Naive thymus-derived CD8-positive, alpha-beta T cell (primary cell): Measurements from ENCODE around the gene UTP15. TPM values are rescaled to one million over a fixed set of nuclear protein-coding genes. Genes with fewer than 3 reads are reported as not detected.

Experiments
- ATAC-seq, 2 donors: fragments of 150-1000 bp; cut with Tn5 transposase in 1 of 2; sonication (Bioruptor Pico), chemical (Tn5 transposase) in 1 of 2; 1 replicate in 1 of 2; 2 replicates in 1 of 2; pipeline ENCODE4 v1.10.0; 2021; ENCODE audit warnings: mild to moderate bottlenecking in 2 of 2, moderate library complexity in 2 of 2
- POLR2A ChIA-PET: fragments of 350-600 bp; sonication (Branson Sonifier 250); formaldehyde crosslinking; loops from one replicate; lab custom pipeline; 2021; ENCODE audit warnings: antibody characterized with exemption; lab: Charles Lee
- DNase-seq, 10 donors: peaks; one replicate each; pipeline versions ENCODE4 v3.0.0 to v3.0.0-alpha.2; 2020 to 2022
- H3K27ac Mint-ChIP-seq, 10 donors: one replicate each; pipeline ENCODE4 v1.8.0; 2020 to 2022; ENCODE audit warnings: mild to moderate bottlenecking in 10 of 10, mixed read lengths in 10 of 10, moderate library complexity in 4 of 10, inconsistent platforms in 1 of 10
- H3K27me3 Mint-ChIP-seq, 5 donors: one replicate each; pipeline ENCODE4 v1.8.0; 2021 to 2022; ENCODE audit warnings: mixed read lengths in 5 of 5
- H3K36me3 Mint-ChIP-seq, 3 donors: one replicate each; pipeline ENCODE4 v1.8.0; 2020 to 2022; ENCODE audit warnings: mixed read lengths in 3 of 3, mild to moderate bottlenecking in 2 of 3, inconsistent platforms in 1 of 3
- H3K4me1 Mint-ChIP-seq, 4 donors: one replicate each; pipeline ENCODE4 v1.8.0; 2021 to 2022; ENCODE audit warnings: mixed read lengths in 4 of 4
- H3K4me3 Mint-ChIP-seq, 10 donors: one replicate each; pipeline ENCODE4 v1.8.0; 2020 to 2022; ENCODE audit warnings: mild to moderate bottlenecking in 10 of 10, mixed read lengths in 10 of 10, moderate library complexity in 6 of 10, inconsistent platforms in 1 of 10
- H3K9me3 Mint-ChIP-seq, 9 donors: one replicate each; pipeline ENCODE4 v1.8.0; 2020 to 2022; ENCODE audit warnings: mixed read lengths in 9 of 9, mild to moderate bottlenecking in 3 of 9, inconsistent platforms in 1 of 9, moderate library complexity in 1 of 9
- polyA plus RNA-seq, 3 donors: library from polyadenylated mRNA; unstranded; fragments of 300-500 nt; fragmentation: Illumina TruSeq; gene quantifications; one replicate each; pipeline ENCODE4 v1.2.3, GENCODE V29; 2021
- total RNA-seq, 8 experiments: library from RNA in 2 of 8; stranded (reverse) in 2 of 8; gene quantifications; one replicate each; pipeline ENCODE4 v1.2.3 and lab custom pipeline; 2021 to 2026

UTP15 gene
- total and polyA plus RNA-seq, 5 experiments from 2014 or later = 5.3 to 32.9 (median 9.8) TPM

- Mint-ChIP-seq H3K27ac (no peak overlapping the region), H3K9me3 (no peaks in the 10 kb centered on the region)
Observed at GRCh38 chr5:73631500-73631899, 66.0 kb downstream of the UTP15 start.

More at GRCh38 chr5:73631500-73631899, 66.0 kb downstream of the UTP15 start:
- Mint-ChIP-seq H3K4me3 (no peak overlapping the region), H3K27me3 (peaks cover 21 to 40% (median 31%) of the 10 kb centered on the region in 5 donors), H3K4me1 (peaks cover 0 to 2% (median under 1%) of the 10 kb centered on the region in 4 donors), H3K36me3 (no peaks in the 10 kb centered on the region)
- DNase-seq (no peak), ATAC-seq (no peak)
- POLR2A ChIA-PET = no interaction called here

Other genes starting within 250 kb of the UTP15 start
- gene FOXD1, start 117.0 kb upstream of the UTP15 start, total RNA-seq = not detected
- not detected for gene FOXD1, start 117.0 kb upstream of the UTP15 start, polyA plus RNA-seq
- 100 to 1,000 TPM; 697 to 751 TPM for gene BTF3, start 67.3 kb upstream of the UTP15 start, total RNA-seq
- 100 to 1,000 TPM; 812 to 913 (median 878) TPM for gene BTF3, start 67.3 kb upstream of the UTP15 start, polyA plus RNA-seq
- gene ANKRA2, start 104 bp upstream of the UTP15 start, total RNA-seq = 10 to 100 TPM; 57.8 to 64.2 TPM
- gene ANKRA2, start 104 bp upstream of the UTP15 start, polyA plus RNA-seq = 10 to 100 TPM; 20.9 to 22.8 (median 21.8) TPM
- gene ARHGEF28, start 60.5 kb downstream of the UTP15 start, total RNA-seq = under 1 TPM in 1 of 2 experiments, not detected in 1; 0.52 TPM
- gene ARHGEF28, start 60.5 kb downstream of the UTP15 start, polyA plus RNA-seq = not detected